Adipose tissue (tissue), 3 donors: ENCODE data around the gene ANKRD18A. TPM values are rescaled to one million over a fixed set of nuclear protein-coding genes. Genes with fewer than 3 reads are reported as not detected.
"Not testable (repeated sequence)": the region's sequence is repeated elsewhere in the genome, so short reads cannot be mapped to it uniquely, and the experiment has no call there.

ENCODE experiments used
- H3K27ac ChIP-seq: one replicate; pipeline ENCODE4 v1.5.1; 2013; ENCODE audit warnings: low read depth, low read length
- WGBS, 3 donors: extraction: QIAGEN DNeasy Blood & Tissue Kit; methylation state at CpG; one replicate each; pipeline ENCODE4 v1.1.7; 2013; 5-methylcytosine and 5-hydroxymethylcytosine counted together
- polyA plus RNA-seq, 3 donors: library from polyadenylated mRNA; stranded (reverse); fragments of 200-250 nt; gene quantifications; one replicate each; pipeline ENCODE4 v1.2.3, GENCODE V29; 2013
- donor health status: healthy with polysubstance abuse.
- donor health status: Bipolar disorder and iron deficiency.
- donor health status: healthy.

ANKRD18A gene
- polyA plus RNA-seq, 3 donors: 0.09 to 0.78 TPM; not detected in 1

DNA sequence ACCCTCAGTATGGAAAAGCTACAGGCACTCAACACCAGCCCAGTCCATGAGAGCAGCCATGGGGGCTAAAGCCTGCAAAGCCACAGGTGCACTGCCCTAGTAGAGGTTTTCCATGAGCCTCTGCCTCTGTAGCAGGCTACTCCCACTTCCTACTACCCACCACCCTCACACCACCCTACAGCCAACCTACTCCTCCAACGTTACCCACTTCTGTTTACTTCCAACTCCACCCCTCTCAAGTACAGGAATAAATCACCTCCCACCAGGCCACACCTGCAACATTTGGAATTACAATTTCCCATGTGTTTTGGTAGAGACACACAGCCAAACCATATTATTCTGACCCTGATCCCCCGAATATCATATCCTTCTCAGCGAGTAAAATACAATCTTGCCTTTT is 61.2 kb downstream of the ANKRD18A start:
- WGBS, 3 donors: 78 to 85% (median 79%) methylated on average over 2 to 3 of the region's 3 CpGs

GRCh38 chr9:38557746-38558145 is 62.6 kb downstream of the ANKRD18A start:
- WGBS, 3 donors: 79 to 86% (median 83%) methylated on average over 1 of the region's 1 CpG
- H3K27ac ChIP-seq: not testable (repeated sequence)

More for the DNA sequence above, 61.2 kb downstream of the ANKRD18A start:
- not testable (repeated sequence) for H3K27ac ChIP-seq

GRCh38 chr9:38554966-38555365 is 65.4 kb downstream of the ANKRD18A start:
- 92 to 98% (median 95%) methylated on average over 2 of the region's 2 CpGs for WGBS, 3 donors
- H3K27ac ChIP-seq: not testable (repeated sequence)

GRCh38 chr9:38553019-38553418 is 67.4 kb downstream of the ANKRD18A start:
- H3K27ac ChIP-seq: not testable (repeated sequence)
- WGBS, 3 donors: 81 to 88% (median 82%) methylated on average over 4 of the region's 4 CpGs

DNA sequence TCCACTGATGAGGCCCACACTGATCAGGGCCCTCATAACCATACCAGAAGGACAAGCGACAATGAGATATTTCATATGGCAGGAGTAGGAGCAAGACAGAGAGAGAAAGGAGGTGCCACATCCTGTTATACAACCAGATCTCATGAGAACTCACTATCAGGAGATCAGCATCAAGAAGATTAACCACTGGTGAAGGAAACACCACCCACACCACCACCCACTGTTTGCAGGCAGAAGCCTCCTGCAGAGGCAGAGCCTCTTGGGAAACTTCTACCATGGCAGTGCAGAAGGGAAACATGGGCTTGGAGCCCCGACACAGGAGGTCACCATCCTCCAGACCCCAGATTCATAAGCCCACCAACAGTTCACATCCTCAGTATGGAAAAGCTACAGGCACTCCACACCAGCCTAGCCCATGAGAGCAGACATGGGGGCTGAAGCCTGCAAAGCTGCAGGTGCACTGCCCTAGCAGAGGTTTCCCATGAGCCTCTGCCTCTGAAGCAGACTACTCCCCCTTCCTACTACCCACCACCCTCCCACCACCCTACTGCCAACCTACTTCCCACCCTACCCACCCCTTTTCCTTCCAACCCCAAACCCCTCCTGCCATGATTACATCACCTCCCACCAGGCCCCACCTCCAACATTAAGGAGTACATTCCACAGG is 73.8 kb downstream of the ANKRD18A start:
- 83 to 100% (median 97%) methylated on average over 1 of the region's 2 CpGs for WGBS, 3 donors

GRCh38 chr9:38540535-38540934 is 79.9 kb downstream of the ANKRD18A start:
- H3K27ac ChIP-seq: not testable (repeated sequence)
- 43 to 53% (median 49%) methylated on average over 5 of the region's 5 CpGs for WGBS, 3 donors

More for the DNA sequence above, 73.8 kb downstream of the ANKRD18A start:
- H3K27ac ChIP-seq: not testable (repeated sequence)

DNA sequence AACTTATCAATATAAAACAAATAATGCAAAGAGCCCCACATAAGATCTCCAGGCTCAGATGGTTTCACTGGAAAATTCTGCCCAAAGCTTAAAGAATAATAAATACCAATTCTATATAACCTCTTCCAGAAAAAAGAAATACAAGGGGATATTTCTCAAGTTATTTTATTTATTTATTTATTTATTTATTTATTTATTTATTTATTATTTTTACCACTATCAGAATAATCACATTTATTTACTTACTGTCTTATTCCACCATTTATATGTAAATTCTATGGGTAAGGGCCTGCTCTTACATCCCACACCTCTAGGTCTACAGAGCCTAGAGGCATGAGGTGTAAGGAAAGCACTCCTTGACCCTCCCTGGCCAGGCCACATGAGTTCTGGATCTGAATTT is 91.1 kb downstream of the ANKRD18A start:
- H3K27ac ChIP-seq: no peak overlapping the region

GRCh38 chr9:38527503-38527902 is 92.9 kb downstream of the ANKRD18A start:
- WGBS, 3 donors: 31 to 52% (median 47%) methylated on average over 10 of the region's 10 CpGs
- no peak overlapping the region for H3K27ac ChIP-seq

- no peak overlapping the region for H3K27ac ChIP-seq
- WGBS, 3 donors: 33 to 62% (median 59%) methylated on average over 36 to 38 of the region's 38 CpGs
Measured at GRCh38 chr9:38526591-38526990, 93.8 kb downstream of the ANKRD18A start.

GRCh38 chr9:38523121-38523520 is 97.3 kb downstream of the ANKRD18A start:
- WGBS, 3 donors: 69 to 84% (median 76%) methylated on average over 5 of the region's 5 CpGs
- H3K27ac ChIP-seq: no peak overlapping the region

DNA sequence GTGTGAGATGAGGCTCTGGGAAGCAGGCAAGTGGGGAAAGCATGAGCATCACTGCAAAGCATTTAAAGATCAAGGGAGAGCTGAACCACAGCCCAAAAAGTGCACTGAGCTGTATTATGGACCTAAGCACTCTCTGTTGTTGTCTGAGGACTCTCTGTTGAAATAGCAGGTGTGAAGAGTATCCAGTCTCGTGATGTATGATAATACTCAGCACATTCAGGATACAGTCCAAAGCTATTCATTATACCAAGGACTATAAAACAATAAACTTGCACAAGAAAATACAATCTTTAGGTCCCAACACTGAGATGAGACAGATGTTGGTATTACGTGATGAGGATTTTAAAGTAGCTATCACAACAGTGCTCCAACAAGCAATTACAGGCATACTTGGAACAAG is 98.6 kb downstream of the ANKRD18A start:
- H3K27ac ChIP-seq: no peak overlapping the region
- WGBS, 3 donors: 57 to 84% (median 72%) methylated on average over 2 of the region's 2 CpGs

Other genes with a start within 250 kb of the ANKRD18A start
- 10 to 100 TPM in 2 of 3 donors, 1 to 10 TPM in 1; 8.2 to 33.2 (median 10.5) TPM for gene ALDH1B1, start 227.9 kb downstream of the ANKRD18A start, polyA plus RNA-seq
- under 1 TPM in 2 of 3 donors, not detected in 1; 0.13 to 0.30 TPM for gene IGFBPL1, start 196.1 kb downstream of the ANKRD18A start, polyA plus RNA-seq
- gene FAM240B, start 99.5 kb upstream of the ANKRD18A start, polyA plus RNA-seq: not detected